HG03108 (cell line): Measurements from ENCODE around the gene LSMEM2.
"Not testable (repeated sequence)": the region's sequence is repeated elsewhere in the genome, so short reads cannot be mapped to it uniquely, and the experiment has no call there.

Source experiments
- ATAC-seq: cut with Tn5 transposase; IDR thresholded peaks from one replicate; pipeline ENCODE4 v1.9.1; 2021; ENCODE audit warnings: moderate library complexity; ENCODE audit not compliant: unreplicated experiment

Gene LSMEM2

GRCh38 chr3:50264383-50264963 is 14.4 kb upstream of the LSMEM2 start:
- no peak for ATAC-seq

- no peak for ATAC-seq
These were observed 13.9 kb upstream of the LSMEM2 start for GRCh38 chr3:50264964-50265485.

- no peak for ATAC-seq
These were observed 13.3 kb upstream of the LSMEM2 start for GRCh38 chr3:50265571-50265970.

- ATAC-seq: no peak
These were observed 12.9 kb upstream of the LSMEM2 start for GRCh38 chr3:50266017-50266416.

- ATAC-seq: no peak
These were observed 12.1 kb upstream of the LSMEM2 start for GRCh38 chr3:50266836-50267235.

- ATAC-seq: no peak
These were observed 11.5 kb upstream of the LSMEM2 start for GRCh38 chr3:50267280-50267913.

GRCh38 chr3:50268276-50268675 is 10.6 kb upstream of the LSMEM2 start:
- ATAC-seq: no peak

- ATAC-seq: no peak
These were observed 10.0 kb upstream of the LSMEM2 start, which contains the start of gene SEMA3B for GRCh38 chr3:50268703-50269451. TSS of gene SEMA3B (plus strand) at chr3:50269147. CDS start at chr3:50269241, 94 bp downstream.

- no peak for ATAC-seq
These were observed 9.4 kb upstream of the LSMEM2 start for GRCh38 chr3:50269460-50269859.

- ATAC-seq: no peak
These were observed 8.9 kb upstream of the LSMEM2 start for GRCh38 chr3:50269977-50270413.

- no peak for ATAC-seq
These were observed 8.3 kb upstream of the LSMEM2 start for GRCh38 chr3:50270422-50271224.

GRCh38 chr3:50271314-50271936 is 7.5 kb upstream of the LSMEM2 start:
- ATAC-seq: no peak

- not testable (repeated sequence) for ATAC-seq
These were observed 6.4 kb upstream of the LSMEM2 start for GRCh38 chr3:50272538-50272910.

GRCh38 chr3:50272911-50273688 is 5.8 kb upstream of the LSMEM2 start:
- ATAC-seq: peak; percentile 84

- no peak for ATAC-seq
These were observed 5.2 kb upstream of the LSMEM2 start for GRCh38 chr3:50273689-50274065.

- ATAC-seq: no peak
These were observed 4.3 kb upstream of the LSMEM2 start for GRCh38 chr3:50274371-50275104.

- ATAC-seq: no peak
These were observed 3.5 kb upstream of the LSMEM2 start for GRCh38 chr3:50275141-50275995.
